Thyroid gland (tissue), 4 donors: ENCODE measurements around the gene TENT5C.

Experiments
- POLR2A ChIP-seq, 2 donors: fragments of 450-650 bp; IDR thresholded peaks; one replicate each; pipeline ENCODE4 v1.6.1; 2017; ENCODE audit warnings: antibody characterized with exemption in 2 of 2, mild to moderate bottlenecking in 2 of 2, moderate library complexity in 1 of 2
- TF ChIP-seq, protein P1 (sequence below), 6 experiments: fragments of 200-600 bp in 3 of 6; fragments of 450-650 bp in 3 of 6; sonication (generic) in 3 of 6; IDR thresholded peaks; one replicate each; pipeline ENCODE4 v1.5.1; 2016 to 2019; ENCODE audit warnings: antibody characterized with exemption in 6 of 6, mild to moderate bottlenecking in 2 of 6, inconsistent platforms in 1 of 6, moderate library complexity in 1 of 6

DNA sequence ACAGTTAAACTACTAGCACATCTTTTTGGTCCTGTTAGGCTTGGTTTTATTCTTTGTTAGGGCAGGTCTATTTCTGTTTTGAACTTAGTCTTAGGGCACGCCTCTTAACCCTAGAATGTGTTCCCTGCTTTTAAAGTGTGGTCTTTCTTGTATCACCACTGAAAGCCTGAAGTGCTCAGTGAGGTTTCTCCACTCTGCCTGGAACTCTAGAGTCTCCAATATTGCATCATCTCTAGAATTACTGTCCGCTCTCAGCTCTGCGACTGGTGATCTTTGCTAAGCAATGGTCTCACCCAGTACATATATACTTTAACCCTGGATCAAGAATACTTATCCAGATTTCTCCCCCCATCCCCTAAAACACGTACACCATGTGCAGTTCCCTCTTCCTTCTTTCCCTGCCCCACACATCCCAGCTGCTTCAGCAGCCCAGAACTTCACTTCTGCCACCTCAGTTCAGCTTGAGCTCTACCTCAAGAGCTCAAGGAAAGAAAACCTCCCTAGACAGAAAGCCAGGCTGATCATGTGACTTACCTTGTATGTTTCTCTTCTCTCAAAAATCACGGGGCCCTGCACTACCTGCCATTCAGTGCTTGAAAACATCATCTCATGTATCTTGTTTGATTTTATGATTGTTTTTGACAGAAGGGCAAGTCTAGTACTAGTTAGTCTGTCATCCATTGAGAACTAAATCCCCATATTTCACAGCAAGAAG lies 59.9 kb downstream of the TENT5C start:
- TF ChIP-seq, protein P1, sequence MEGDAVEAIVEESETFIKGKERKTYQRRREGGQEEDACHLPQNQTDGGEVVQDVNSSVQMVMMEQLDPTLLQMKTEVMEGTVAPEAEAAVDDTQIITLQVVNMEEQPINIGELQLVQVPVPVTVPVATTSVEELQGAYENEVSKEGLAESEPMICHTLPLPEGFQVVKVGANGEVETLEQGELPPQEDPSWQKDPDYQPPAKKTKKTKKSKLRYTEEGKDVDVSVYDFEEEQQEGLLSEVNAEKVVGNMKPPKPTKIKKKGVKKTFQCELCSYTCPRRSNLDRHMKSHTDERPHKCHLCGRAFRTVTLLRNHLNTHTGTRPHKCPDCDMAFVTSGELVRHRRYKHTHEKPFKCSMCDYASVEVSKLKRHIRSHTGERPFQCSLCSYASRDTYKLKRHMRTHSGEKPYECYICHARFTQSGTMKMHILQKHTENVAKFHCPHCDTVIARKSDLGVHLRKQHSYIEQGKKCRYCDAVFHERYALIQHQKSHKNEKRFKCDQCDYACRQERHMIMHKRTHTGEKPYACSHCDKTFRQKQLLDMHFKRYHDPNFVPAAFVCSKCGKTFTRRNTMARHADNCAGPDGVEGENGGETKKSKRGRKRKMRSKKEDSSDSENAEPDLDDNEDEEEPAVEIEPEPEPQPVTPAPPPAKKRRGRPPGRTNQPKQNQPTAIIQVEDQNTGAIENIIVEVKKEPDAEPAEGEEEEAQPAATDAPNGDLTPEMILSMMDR (IDR thresholded peaks at IDR 0.05): no peak
- no peak for TF ChIP-seq POLR2A (IDR thresholded peaks at IDR 0.05)
